ENCODE results near the gene CD2BP2.

DNA sequence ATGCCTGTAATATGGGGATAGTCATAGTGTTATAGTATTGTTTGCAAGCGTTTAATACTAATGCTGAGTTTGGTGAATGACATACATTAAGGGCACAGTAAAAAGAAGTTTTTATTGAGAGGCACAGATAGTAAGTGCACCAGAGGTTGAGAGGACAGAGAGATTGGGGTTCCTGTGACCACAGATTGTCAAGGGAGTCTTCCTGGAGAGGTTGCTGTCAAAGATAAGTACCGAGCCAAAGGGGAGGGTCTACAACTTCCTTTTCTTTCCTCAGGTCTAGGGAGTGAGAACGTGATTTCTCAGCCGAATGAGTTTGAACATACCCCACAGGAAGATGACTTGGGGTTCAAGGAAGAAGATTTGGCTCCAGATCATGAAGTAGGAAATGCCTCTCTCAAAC, 41.9 kb upstream of the CD2BP2 start:
- no peak for TF ChIP-seq CTCF (IDR thresholded peaks at IDR 0.05)
- no peak for TF ChIP-seq POLR2A (IDR thresholded peaks at IDR 0.05)

Measured in thyroid gland (tissue), 4 donors.